A673 (cell line): ENCODE measurements around the gene RELT.

ENCODE experiments used
- CTCF ChIP-seq: fragments of 300-800, 200-600 bp; sonication (generic); conservative IDR thresholded peaks from 2 replicates; pipeline ENCODE4 v1.5.1; 2017; ENCODE audit warnings: low read depth, mild to moderate bottlenecking, antibody characterized with exemption, low read length, moderate library complexity, mixed read lengths
- EZH2 ChIP-seq: fragments of 200-600 bp; sonication (generic); IDR thresholded peaks from 2 replicates; pipeline ENCODE4 v1.6.1; 2017; ENCODE audit warnings: borderline replicate concordance, low read depth, mild to moderate bottlenecking, mixed read lengths, antibody characterized with exemption, low read length; ENCODE audit not compliant: poor library complexity, severe bottlenecking

GRCh38 chr11:73387594-73388264, 11.5 kb downstream of the RELT start:
- TF ChIP-seq CTCF (no peak), EZH2 (no peak)
